NT2/D1 (cell line): Measurements from ENCODE around the gene PYROXD2.

Experiments used
- DNase-seq: peaks from one replicate; pipeline ENCODE4 v3.0.0-alpha.2; 2011; ENCODE audit warnings: low read depth, low spot score
- H3K27me3 ChIP-seq: 2 replicates; pipeline ENCODE4 v1.6.0; 2011; ENCODE audit warnings: mild to moderate bottlenecking; ENCODE audit not compliant: insufficient read length, insufficient read depth
- H3K36me3 ChIP-seq: 2 replicates; pipeline ENCODE4 v1.6.1; 2011; ENCODE audit warnings: mild to moderate bottlenecking, low read length, mixed read lengths; ENCODE audit not compliant: insufficient read depth, insufficient read length
- H3K4me1 ChIP-seq: 2 replicates; pipeline ENCODE4 v1.5.1; 2011; ENCODE audit not compliant: insufficient read depth, insufficient read length
- H3K4me3 ChIP-seq: 2 replicates; pipeline ENCODE4 v1.5.1; 2011; ENCODE audit warnings: low read depth; ENCODE audit not compliant: insufficient read length
- H3K9ac ChIP-seq: 2 replicates; pipeline ENCODE4 v1.6.0; 2011; ENCODE audit warnings: low read depth; ENCODE audit not compliant: insufficient read length
- H3K9me3 ChIP-seq: 2 replicates; pipeline ENCODE4 v1.5.1; 2011; ENCODE audit warnings: mild to moderate bottlenecking, low read length; ENCODE audit not compliant: insufficient read depth
- SUZ12 ChIP-seq: IDR thresholded peaks from 2 replicates; pipeline ENCODE4 v1.6.1; 2011; ENCODE audit not compliant: insufficient read length, insufficient read depth; ENCODE audit errors: extremely low read depth
- YY1 ChIP-seq: IDR thresholded peaks from 2 replicates; pipeline ENCODE4 v1.6.1; 2011; ENCODE audit not compliant: insufficient read length, insufficient read depth
- ZNF274 ChIP-seq: IDR thresholded peaks from 2 replicates; pipeline ENCODE4 v1.6.1; 2011; ENCODE audit warnings: mild to moderate bottlenecking, low read depth, low read length

PYROXD2 gene

GRCh38 chr10:98377001-98377400 lies 38.0 kb downstream of the PYROXD2 start:
- H3K9ac ChIP-seq: no peak overlapping the region
- DNase-seq: no peak
- peaks cover 2% of the 10 kb centered on the region for H3K4me1 ChIP-seq
- H3K36me3 ChIP-seq: no peaks in the 10 kb centered on the region
- H3K9me3 ChIP-seq: peaks cover 9% of the 10 kb centered on the region; the same call in 1 of the 2 replicates
- TF ChIP-seq SUZ12 (no peak), YY1 (no peak), ZNF274 (no peak)
- H3K27me3 ChIP-seq: no peaks in the 10 kb centered on the region
- H3K4me3 ChIP-seq: no peak overlapping the region

DNA sequence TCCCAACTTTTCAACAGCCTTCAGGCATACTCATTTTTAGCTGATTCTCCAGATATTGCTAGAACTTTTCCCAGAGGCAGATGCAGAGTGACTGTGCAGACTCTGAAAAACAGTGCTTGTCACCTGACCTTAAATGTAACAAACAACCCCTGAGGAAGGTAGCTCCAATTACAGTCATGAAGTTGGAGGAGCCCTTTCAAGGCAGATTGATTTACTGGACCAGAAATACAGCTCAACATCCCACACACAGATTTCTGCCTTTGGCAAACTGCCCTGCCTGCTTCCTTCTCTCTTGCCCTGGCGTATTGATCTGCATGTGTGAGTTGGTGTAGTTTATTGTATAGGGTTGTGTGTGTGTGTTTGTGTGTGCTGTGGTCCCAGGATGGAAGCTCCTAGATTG lies 38.5 kb downstream of the PYROXD2 start:
- H3K9ac ChIP-seq: no peak overlapping the region
- no peaks in the 10 kb centered on the region for H3K27me3 ChIP-seq
- H3K4me1 ChIP-seq: peaks cover 2% of the 10 kb centered on the region
- no peaks in the 10 kb centered on the region for H3K36me3 ChIP-seq
- no peak for DNase-seq
- H3K4me3 ChIP-seq: no peak overlapping the region
- TF ChIP-seq SUZ12: no peak
- no peak for TF ChIP-seq YY1
- no peak for TF ChIP-seq ZNF274
- peaks cover 9% of the 10 kb centered on the region; the same call in 1 of the 2 replicates for H3K9me3 ChIP-seq

DNA sequence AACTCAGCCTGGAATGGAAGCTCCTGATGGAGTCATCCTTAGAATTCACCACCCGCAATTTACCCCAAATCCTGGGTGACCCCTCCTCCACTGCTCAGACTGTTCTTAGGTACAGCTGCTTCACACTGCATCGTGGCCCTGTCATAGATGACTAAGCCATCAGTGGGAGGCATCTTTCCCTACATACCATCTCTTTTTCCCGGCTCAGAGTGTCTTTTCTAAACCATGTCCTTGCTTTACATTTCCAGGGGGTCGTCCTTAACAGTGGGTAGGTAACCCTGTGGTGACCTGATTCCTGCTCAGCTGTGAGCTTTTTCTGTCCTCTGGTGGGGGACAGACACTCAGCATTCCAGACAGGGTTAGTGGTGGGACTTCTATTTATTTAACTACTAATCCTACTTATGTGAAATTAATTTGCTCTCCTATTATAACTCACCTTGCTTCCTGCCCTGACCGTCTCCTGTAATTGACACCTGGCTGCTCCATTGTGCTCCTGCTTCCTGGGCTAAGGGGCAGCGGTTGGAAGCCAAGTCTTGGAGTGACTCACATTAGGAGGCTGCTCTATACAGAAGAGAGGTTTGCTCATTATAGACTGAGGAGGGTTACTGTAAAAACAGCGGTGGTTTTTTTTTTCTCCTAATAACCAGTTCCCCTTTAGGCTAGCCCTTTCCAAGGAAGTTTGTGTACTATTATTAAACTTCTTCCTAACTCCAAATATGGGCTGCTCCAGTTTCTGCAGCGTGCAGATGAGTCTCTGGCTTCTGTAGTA lies 40.6 kb downstream of the PYROXD2 start:
- H3K9ac ChIP-seq: no peak overlapping the region
- no peak overlapping the region for H3K4me3 ChIP-seq
- H3K36me3 ChIP-seq: no peaks in the 10 kb centered on the region
- no peaks in the 10 kb centered on the region for H3K27me3 ChIP-seq
- DNase-seq: no peak
- H3K4me1 ChIP-seq: peaks cover 2% of the 10 kb centered on the region
- peaks cover 9% of the 10 kb centered on the region; the same call in 1 of the 2 replicates for H3K9me3 ChIP-seq
- TF ChIP-seq ZNF274 (no peak), YY1 (no peak), SUZ12 (no peak)

DNA sequence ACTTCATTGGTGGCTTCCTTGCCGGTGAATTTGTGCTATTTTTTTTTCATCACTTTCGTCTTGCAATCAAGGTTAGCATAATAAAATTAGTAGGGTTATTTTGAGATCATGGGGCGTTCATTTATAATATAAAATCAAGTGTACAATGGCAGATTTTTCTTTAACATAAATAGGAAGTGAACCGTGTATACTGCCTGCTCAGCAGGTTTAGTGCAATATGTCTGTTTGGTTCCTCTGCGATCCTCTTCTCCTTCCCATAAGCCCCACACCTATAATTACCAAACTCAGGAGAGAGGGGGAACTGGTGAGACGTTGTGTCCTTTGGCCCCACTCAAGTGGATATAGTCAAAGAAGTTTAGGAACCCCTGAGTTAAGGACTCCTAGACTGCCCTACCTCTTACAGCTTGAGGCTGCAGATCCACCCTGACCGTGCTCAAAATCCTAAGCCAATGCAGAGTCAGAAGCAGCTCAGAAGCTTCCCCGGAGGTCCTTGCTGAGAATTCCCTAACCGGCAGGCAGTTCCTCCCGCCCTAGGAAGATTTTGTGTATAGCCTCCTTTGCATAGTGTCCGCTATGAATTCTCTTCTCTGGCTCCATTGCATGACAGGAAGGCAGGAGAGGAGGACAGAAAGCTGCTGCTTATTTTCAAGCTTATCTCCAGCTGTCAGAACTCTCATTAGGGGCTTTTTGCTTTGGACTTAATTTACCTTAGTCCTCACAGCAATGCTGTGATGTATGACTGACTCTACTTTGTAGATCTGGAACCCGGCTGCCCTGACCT lies 41.5 kb downstream of the PYROXD2 start:
- no peak for TF ChIP-seq YY1
- TF ChIP-seq ZNF274: no peak
- no peak overlapping the region for H3K4me3 ChIP-seq
- no peak for DNase-seq
- H3K9ac ChIP-seq: no peak overlapping the region
- H3K36me3 ChIP-seq: no peaks in the 10 kb centered on the region
- H3K27me3 ChIP-seq: no peaks in the 10 kb centered on the region
- H3K4me1 ChIP-seq: peaks cover 2% of the 10 kb centered on the region
- H3K9me3 ChIP-seq: peaks cover 17% of the 10 kb centered on the region; the same call in 1 of the 2 replicates

DNA sequence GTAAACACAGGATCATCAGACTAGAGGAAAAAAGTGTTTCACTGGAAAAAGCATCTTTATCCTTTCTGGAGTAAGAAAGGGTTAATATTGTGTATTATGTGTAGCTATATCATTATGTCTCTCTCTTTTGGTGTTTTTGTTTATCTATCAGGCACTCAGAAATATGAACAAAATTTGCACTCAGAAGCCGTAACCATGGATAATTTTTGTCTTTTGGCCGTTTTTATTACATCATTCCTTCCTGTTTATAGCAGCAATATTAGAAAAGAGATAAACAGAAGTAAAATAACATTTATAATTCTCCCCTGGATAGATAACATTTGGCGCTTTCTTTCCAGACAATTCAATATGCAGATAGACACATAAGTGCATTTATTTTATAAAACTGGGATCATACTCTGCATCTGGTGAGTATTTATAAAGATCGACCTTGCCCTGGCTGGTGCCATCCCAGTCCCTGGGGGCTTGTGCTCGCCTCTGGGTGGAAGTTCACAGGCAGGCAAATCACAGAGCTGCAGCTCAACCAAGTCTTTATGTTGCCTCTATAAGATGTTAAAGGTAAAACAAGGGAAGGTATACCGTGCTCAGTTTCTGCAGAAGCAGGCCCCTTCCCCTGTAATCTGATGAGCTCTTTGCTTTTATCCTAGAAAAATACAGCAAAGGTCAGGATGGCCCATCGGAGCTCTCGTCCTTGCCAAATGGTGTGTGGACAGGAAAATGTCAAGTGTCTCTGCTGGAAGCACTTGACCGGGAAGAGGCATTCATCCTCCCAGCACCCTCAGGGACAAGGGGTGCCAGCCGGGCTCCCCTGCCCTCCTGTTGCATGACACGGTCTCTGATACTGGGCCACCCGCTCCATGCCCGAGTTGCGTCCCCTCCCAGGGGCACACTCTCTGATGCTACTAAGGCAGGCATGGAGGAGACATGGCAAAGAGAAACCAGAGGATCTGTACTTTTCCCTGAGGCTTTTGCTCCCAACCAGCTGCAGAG lies 43.9 kb downstream of the PYROXD2 start:
- Histone ChIP-seq H3K27me3 (no peaks in the 10 kb centered on the region), H3K4me3 (no peak overlapping the region), H3K36me3 (no peaks in the 10 kb centered on the region), H3K4me1 (peaks cover 3% of the 10 kb centered on the region), H3K9ac (no peak overlapping the region), H3K9me3 (peaks cover 9% of the 10 kb centered on the region; the same call in 1 of the 2 replicates)
- TF ChIP-seq YY1 (no peak), ZNF274 (no peak), SUZ12 (no peak)
- DNase-seq: no peak

- no peaks in the 10 kb centered on the region for H3K36me3 ChIP-seq
- peaks cover 9% of the 10 kb centered on the region; the same call in 1 of the 2 replicates for H3K9me3 ChIP-seq
- no peak for DNase-seq
- H3K4me1 ChIP-seq: peaks cover 6% of the 10 kb centered on the region
- H3K9ac ChIP-seq: no peak overlapping the region
- no peaks in the 10 kb centered on the region for H3K27me3 ChIP-seq
- H3K4me3 ChIP-seq: no peak overlapping the region
- TF ChIP-seq ZNF274 (no peak), SUZ12 (no peak), YY1 (no peak)
Measured at GRCh38 chr10:98369801-98370200, 45.2 kb downstream of the PYROXD2 start.

DNA sequence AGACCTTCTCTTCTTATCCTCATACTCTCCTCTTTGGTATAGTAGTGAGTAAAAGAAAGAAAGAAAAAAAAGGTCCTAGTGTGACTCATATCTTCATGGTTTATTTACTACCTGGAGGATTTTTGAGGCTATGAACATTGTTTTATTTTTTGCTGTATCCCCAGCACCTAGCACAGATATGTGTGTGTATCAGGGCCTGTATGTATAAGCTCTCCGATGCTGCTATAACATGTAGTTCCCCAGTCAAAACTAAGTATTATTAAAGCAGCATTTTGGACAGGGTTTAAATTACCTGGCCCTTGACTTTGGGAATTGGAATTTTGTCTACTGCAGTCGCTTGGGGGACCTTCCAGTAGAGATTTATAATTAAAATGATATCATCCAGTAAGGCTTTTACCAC lies 46.3 kb downstream of the PYROXD2 start:
- no peak for DNase-seq
- no peaks in the 10 kb centered on the region for H3K36me3 ChIP-seq
- H3K27me3 ChIP-seq: no peaks in the 10 kb centered on the region
- no peak for TF ChIP-seq ZNF274
- no peak for TF ChIP-seq SUZ12
- no peak for TF ChIP-seq YY1
- H3K9ac ChIP-seq: no peak overlapping the region
- H3K4me3 ChIP-seq: no peak overlapping the region
- peaks cover 4% of the 10 kb centered on the region for H3K4me1 ChIP-seq
- peaks cover 9% of the 10 kb centered on the region; the same call in 1 of the 2 replicates for H3K9me3 ChIP-seq
